Lung (tissue), 12 donors: ENCODE measurements around the gene PLCL1. TPM values are rescaled to one million over a fixed set of nuclear protein-coding genes. Genes with fewer than 3 reads are reported as not detected.
"Not testable (repeated sequence)": the region's sequence is repeated elsewhere in the genome, so short reads cannot be mapped to it uniquely, and the experiment has no call there.

Source experiments
- ATAC-seq: fragments of 200-7000 bp; cut with Tn5 transposase; one replicate; pipeline ENCODE4 v1.9.1; 2020; ENCODE audit warnings: moderate number of reproducible peaks; ENCODE audit not compliant: insufficient read depth, low FRiP score
- DNase-seq, 3 donors: peaks; one replicate each; pipeline ENCODE4 v3.0.0-alpha.2; 2013 to 2017
- H3K27ac ChIP-seq, 2 donors: one replicate each; pipeline ENCODE4 v1.5.1; 2013; ENCODE audit warnings: mild to moderate bottlenecking in 2 of 2, moderate library complexity in 2 of 2, control low read depth in 1 of 2, inconsistent platforms in 1 of 2, low read depth in 1 of 2, low read length in 1 of 2
- H3K27me3 ChIP-seq, 3 donors: one replicate each; pipeline ENCODE4 v1.5.1; 2013; ENCODE audit warnings: low read length in 2 of 3; ENCODE audit not compliant: control insufficient read depth in 3 of 3, insufficient read depth in 3 of 3
- H3K36me3 ChIP-seq, 4 donors: one replicate each; pipeline ENCODE4 v1.5.1; 2013; ENCODE audit warnings: low read length in 4 of 4, mild to moderate bottlenecking in 1 of 4, moderate library complexity in 1 of 4; ENCODE audit not compliant: control insufficient read depth in 4 of 4, insufficient read depth in 4 of 4
- H3K4me1 ChIP-seq, 5 donors: one replicate each; pipeline ENCODE4 v1.5.1; 2013; ENCODE audit warnings: low read length in 5 of 5, mild to moderate bottlenecking in 2 of 5, moderate library complexity in 1 of 5; ENCODE audit not compliant: control insufficient read depth in 5 of 5, insufficient read depth in 5 of 5
- H3K4me3 ChIP-seq: one replicate; pipeline ENCODE4 v1.5.1; 2013; ENCODE audit warnings: mild to moderate bottlenecking, control low read depth, moderate library complexity
- H3K9ac ChIP-seq, 2 donors: one replicate each; pipeline ENCODE4 v1.5.1; 2013; ENCODE audit warnings: low read length in 2 of 2, control low read depth in 1 of 2; ENCODE audit not compliant: insufficient read depth in 1 of 2
- H3K9me3 ChIP-seq, 4 donors: one replicate each; pipeline ENCODE4 v1.5.1; 2013; ENCODE audit warnings: low read length in 3 of 4, mild to moderate bottlenecking in 1 of 4, moderate library complexity in 1 of 4; ENCODE audit not compliant: control insufficient read depth in 4 of 4, insufficient read depth in 3 of 4
- WGBS, 2 donors: extraction: QIAGEN DNeasy Blood & Tissue Kit; methylation state at CpG; one replicate each; pipeline ENCODE4 v1.1.7; 2013; 5-methylcytosine and 5-hydroxymethylcytosine counted together
- polyA plus RNA-seq, 2 donors: library from polyadenylated mRNA; stranded (reverse); fragments of 200-250 nt; gene quantifications; one replicate each; pipeline ENCODE4 v1.2.1, GENCODE V29; 2013
- total RNA-seq, 2 donors: library from RNA; depleted of rRNA in 1 of 2; stranded (reverse); fragments of >200 nt in 1 of 2; gene quantifications; one replicate each; pipeline ENCODE4 v1.2.1, GENCODE V29; 2014 to 2021
- TF ChIP-seq, protein P1 (sequence below): IDR thresholded peaks from 2 replicates; pipeline ENCODE4 v1.5.1; 2012; ENCODE audit warnings: mild to moderate bottlenecking; ENCODE audit errors: control extremely low read depth, extremely low read depth
- donor health status: control.
- donor health status: control.
- donor health status: Bipolar disorder and iron deficiency.
- donor health status: healthy.
- donor health status: DM: yes; HTN: yes; CAD: no.

Gene PLCL1
- total and polyA plus RNA-seq, 4 donors, result 1.1 to 13.0 (median 2.9) TPM

GRCh38 chr2:198028955-198029354 is 224.6 kb downstream of the PLCL1 start:
- Histone ChIP-seq H3K27ac (no peak overlapping the region), H3K4me3 (no peak overlapping the region), H3K27me3 (no peaks in the 10 kb centered on the region), H3K4me1 (peaks cover 0 to 3% (median 2%) of the 10 kb centered on the region in 5 donors), H3K36me3 (no peaks in the 10 kb centered on the region), H3K9me3 (peaks cover 0 to 1% (median 0%) of the 10 kb centered on the region in 4 donors), H3K9ac (no peak overlapping the region)
- DNase-seq (no peak), ATAC-seq (no peak)
- 71 to 76% methylated on average over 1 of the region's 1 CpG for WGBS, 2 donors
- TF ChIP-seq, protein P1, sequence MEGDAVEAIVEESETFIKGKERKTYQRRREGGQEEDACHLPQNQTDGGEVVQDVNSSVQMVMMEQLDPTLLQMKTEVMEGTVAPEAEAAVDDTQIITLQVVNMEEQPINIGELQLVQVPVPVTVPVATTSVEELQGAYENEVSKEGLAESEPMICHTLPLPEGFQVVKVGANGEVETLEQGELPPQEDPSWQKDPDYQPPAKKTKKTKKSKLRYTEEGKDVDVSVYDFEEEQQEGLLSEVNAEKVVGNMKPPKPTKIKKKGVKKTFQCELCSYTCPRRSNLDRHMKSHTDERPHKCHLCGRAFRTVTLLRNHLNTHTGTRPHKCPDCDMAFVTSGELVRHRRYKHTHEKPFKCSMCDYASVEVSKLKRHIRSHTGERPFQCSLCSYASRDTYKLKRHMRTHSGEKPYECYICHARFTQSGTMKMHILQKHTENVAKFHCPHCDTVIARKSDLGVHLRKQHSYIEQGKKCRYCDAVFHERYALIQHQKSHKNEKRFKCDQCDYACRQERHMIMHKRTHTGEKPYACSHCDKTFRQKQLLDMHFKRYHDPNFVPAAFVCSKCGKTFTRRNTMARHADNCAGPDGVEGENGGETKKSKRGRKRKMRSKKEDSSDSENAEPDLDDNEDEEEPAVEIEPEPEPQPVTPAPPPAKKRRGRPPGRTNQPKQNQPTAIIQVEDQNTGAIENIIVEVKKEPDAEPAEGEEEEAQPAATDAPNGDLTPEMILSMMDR, result no peak

GRCh38 chr2:198029576-198029975 is 225.2 kb downstream of the PLCL1 start:
- H3K27me3 ChIP-seq, H3K4me1 ChIP-seq, ATAC-seq, H3K27ac ChIP-seq, H3K9ac ChIP-seq, H3K36me3 ChIP-seq, H3K4me3 ChIP-seq, H3K9me3 ChIP-seq: not testable (repeated sequence)
- WGBS, 2 donors, result 62 to 80% methylated on average over 4 to 5 of the region's 5 CpGs
- peak in 1 of 3 donors; percentile 30 for DNase-seq

- TF ChIP-seq, protein P1, result no peak
- no peak for ATAC-seq
- 90 to 94% methylated on average over 5 of the region's 5 CpGs for WGBS, 2 donors
- peaks cover 0 to 8% (median 2%) of the 10 kb centered on the region in 5 donors for H3K4me1 ChIP-seq
- no peak overlapping the region for H3K27ac ChIP-seq
- no peaks in the 10 kb centered on the region for H3K9me3 ChIP-seq
- no peaks in the 10 kb centered on the region for H3K27me3 ChIP-seq
- DNase-seq, result no peak
- H3K4me3 ChIP-seq, result no peak overlapping the region
- H3K9ac ChIP-seq, result no peak overlapping the region
- H3K36me3 ChIP-seq, result no peaks in the 10 kb centered on the region
Measured at GRCh38 chr2:198033626-198034025, 229.2 kb downstream of the PLCL1 start.

DNA sequence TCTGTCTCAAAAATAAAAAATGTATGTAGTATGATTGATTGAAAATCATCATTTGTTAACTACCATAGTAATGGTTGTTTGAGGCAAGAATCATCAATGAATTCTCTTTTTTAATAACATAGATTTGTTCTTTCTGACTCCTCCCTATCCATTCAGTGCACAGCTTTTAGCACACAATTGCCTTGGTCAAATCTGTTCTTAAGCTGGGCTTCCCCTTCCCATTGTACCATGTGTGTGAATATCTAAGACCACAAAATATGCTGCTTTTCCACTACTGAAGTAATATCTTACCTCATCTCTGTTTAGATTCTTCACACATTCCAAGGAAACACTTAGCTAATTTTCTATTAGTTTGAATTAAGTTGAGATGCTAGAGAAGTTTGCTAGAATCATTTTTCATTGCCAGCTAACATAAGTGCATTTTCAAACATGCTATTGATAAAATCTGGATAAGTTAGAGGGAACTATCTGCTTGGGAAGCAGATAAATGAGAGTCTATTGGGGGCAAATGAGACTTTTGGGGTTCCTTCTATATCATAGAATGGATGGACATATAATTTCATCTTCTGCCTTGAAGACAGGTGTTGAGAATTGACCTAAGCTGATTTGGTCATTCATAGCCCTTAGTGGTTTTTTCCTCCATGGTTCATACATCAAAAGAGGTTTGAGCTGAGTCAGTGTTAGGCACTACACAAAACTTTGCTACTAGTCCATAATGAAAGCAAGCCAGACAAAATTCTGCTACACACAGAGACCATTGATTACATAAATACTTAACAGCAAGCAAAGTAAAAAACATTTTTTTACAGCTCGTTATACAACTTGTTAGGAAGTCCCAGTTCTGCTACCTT is 231.9 kb downstream of the PLCL1 start:
- Histone ChIP-seq H3K27me3 (no peaks in the 10 kb centered on the region), H3K9ac (no peak overlapping the region), H3K27ac (no peak overlapping the region), H3K4me1 (peaks cover 0 to 6% (median 0%) of the 10 kb centered on the region in 5 donors), H3K36me3 (no peaks in the 10 kb centered on the region), H3K9me3 (no peaks in the 10 kb centered on the region), H3K4me3 (no peak overlapping the region)
- WGBS, 2 donors, result 0% methylated on average over 1 of the region's 1 CpG
- TF ChIP-seq, protein P1, result no peak
- DNase-seq (no peak), ATAC-seq (no peak)
